ENCODE results near the gene GAS2L1.

The GAS2L1 gene

GRCh38 chr22:29259253-29259899, 47.1 kb upstream of the GAS2L1 start:
- TF ChIP-seq EZH2 (IDR thresholded peaks at IDR 0.05; ENCODE audit: borderline replicate concordance, low read depth, low read length, severe bottlenecking) (no peak), CTCF (IDR thresholded peaks at IDR 0.05; ENCODE audit: borderline replicate concordance, extremely low read depth, low read length, poor library complexity, severe bottlenecking) (peak; percentile 34)
- Histone ChIP-seq H3K27ac (ENCODE audit: low read length) (no peak overlapping the region), H2AFZ (ENCODE audit: low read depth, low read length) (no peak overlapping the region), H3K4me2 (ENCODE audit: insufficient read depth, low read length) (no peak overlapping the region), H3K9ac (ENCODE audit: low read depth, low read length) (no peak overlapping the region), H3K27me3 (ENCODE audit: insufficient read depth, low read length, poor library complexity) (no peaks in the 10 kb centered on the region), H3K36me3 (ENCODE audit: insufficient read depth, low read length) (peaks cover 58% of the 10 kb centered on the region), H3K79me2 (ENCODE audit: insufficient read depth, low read length) (no peaks in the 10 kb centered on the region), H4K20me1 (ENCODE audit: insufficient read depth, low read length) (peaks cover 3% of the 10 kb centered on the region), H3K4me3 (ENCODE audit: low read depth in 1 of 2, low read length in 2 of 2) (no peak overlapping the region), H3K9me3 (ENCODE audit: insufficient read depth, low read length, severe bottlenecking) (no peaks in the 10 kb centered on the region), H3K4me1 (ENCODE audit: insufficient read depth, low read length) (peaks cover 2% of the 10 kb centered on the region; the same call in 1 of the 2 replicates)
- DNase-seq, result no peak
- ATAC-seq (ENCODE audit: insufficient read depth, low read depth), result peak; percentile 19; the same call in 1 of the 3 replicates

- no peak for TF ChIP-seq EZH2 (IDR thresholded peaks at IDR 0.05; ENCODE audit: borderline replicate concordance, low read depth, low read length, severe bottlenecking)
- no peak for TF ChIP-seq CTCF (IDR thresholded peaks at IDR 0.05; ENCODE audit: borderline replicate concordance, extremely low read depth, low read length, poor library complexity, severe bottlenecking)
- ATAC-seq (ENCODE audit: insufficient read depth, low read depth) (peak; percentile 11; the same call in 1 of the 3 replicates), DNase-seq (no peak)
- no peak overlapping the region for H3K27ac ChIP-seq (ENCODE audit: low read length)
- no peak overlapping the region for H2AFZ ChIP-seq (ENCODE audit: low read depth, low read length)
- no peak overlapping the region for H3K4me2 ChIP-seq (ENCODE audit: insufficient read depth, low read length)
- peaks cover 56% of the 10 kb centered on the region for H3K36me3 ChIP-seq (ENCODE audit: insufficient read depth, low read length)
- no peaks in the 10 kb centered on the region for H3K27me3 ChIP-seq (ENCODE audit: insufficient read depth, low read length, poor library complexity)
- no peak overlapping the region for H3K9ac ChIP-seq (ENCODE audit: low read depth, low read length)
- no peaks in the 10 kb centered on the region for H3K4me1 ChIP-seq (ENCODE audit: insufficient read depth, low read length)
- no peaks in the 10 kb centered on the region for H3K9me3 ChIP-seq (ENCODE audit: insufficient read depth, low read length, severe bottlenecking)
- peaks cover 3% of the 10 kb centered on the region for H4K20me1 ChIP-seq (ENCODE audit: insufficient read depth, low read length)
- H3K79me2 ChIP-seq (ENCODE audit: insufficient read depth, low read length), result no peaks in the 10 kb centered on the region; the same call in 1 of the 2 replicates
- H3K4me3 ChIP-seq (ENCODE audit: low read depth in 1 of 2, low read length in 2 of 2), result no peak overlapping the region
Observed at GRCh38 chr22:29260031-29260560, 46.4 kb upstream of the GAS2L1 start.

- no peak overlapping the region for H3K9ac ChIP-seq (ENCODE audit: low read depth, low read length)
- no peaks in the 10 kb centered on the region for H3K9me3 ChIP-seq (ENCODE audit: insufficient read depth, low read length, severe bottlenecking)
- H2AFZ ChIP-seq (ENCODE audit: low read depth, low read length), result no peak overlapping the region
- H3K79me2 ChIP-seq (ENCODE audit: insufficient read depth, low read length), result peaks cover 7% of the 10 kb centered on the region
- H3K27me3 ChIP-seq (ENCODE audit: insufficient read depth, low read length, poor library complexity), result no peaks in the 10 kb centered on the region
- H3K36me3 ChIP-seq (ENCODE audit: insufficient read depth, low read length), result peaks cover 57% of the 10 kb centered on the region
- H4K20me1 ChIP-seq (ENCODE audit: insufficient read depth, low read length), result peaks cover 10% of the 10 kb centered on the region
- ATAC-seq (ENCODE audit: insufficient read depth, low read depth) (0 out of 3 replicates have a peak, but pooled peaks have one; percentile 2), DNase-seq (no peak)
- no peak overlapping the region for H3K4me2 ChIP-seq (ENCODE audit: insufficient read depth, low read length)
- H3K4me1 ChIP-seq (ENCODE audit: insufficient read depth, low read length), result peaks cover 2% of the 10 kb centered on the region
- no peak overlapping the region for H3K4me3 ChIP-seq (ENCODE audit: low read depth in 1 of 2, low read length in 2 of 2)
- TF ChIP-seq EZH2 (IDR thresholded peaks at IDR 0.05; ENCODE audit: borderline replicate concordance, low read depth, low read length, severe bottlenecking) (no peak), CTCF (IDR thresholded peaks at IDR 0.05; ENCODE audit: borderline replicate concordance, extremely low read depth, low read length, poor library complexity, severe bottlenecking) (no peak)
- no peak overlapping the region for H3K27ac ChIP-seq (ENCODE audit: low read length)
Observed at GRCh38 chr22:29260601-29261315, 45.7 kb upstream of the GAS2L1 start.

Measured in DND-41 (cell line).